ENCODE data around the gene MTMR10. TPM values are rescaled to one million over a fixed set of nuclear protein-coding genes. Genes with fewer than 3 reads are reported as not detected.

The MTMR10 gene
- total and polyA plus RNA-seq, 2 experiments from 2014 or later: 4.3 to 11.3 TPM

GRCh38 chr15:31035610-31036009 is 44.2 kb upstream of the MTMR10 start (continued):
- TF ChIP-seq REST (IDR thresholded peaks at IDR 0.05; ENCODE audit: unreplicated experiment): no peak
- TF ChIP-seq ZNF331 (CRISPR knock-in tag; IDR thresholded peaks at IDR 0.05; ENCODE audit: low read depth): no peak
- TF ChIP-seq POLR2AphosphoS5 (IDR thresholded peaks at IDR 0.05; ENCODE audit: low read depth): no peak

GRCh38 chr15:31034152-31034551 is 42.7 kb upstream of the MTMR10 start:
- Histone ChIP-seq H3K4me3 (no peak overlapping the region), H3K4me1 (ENCODE audit: insufficient read depth) (peaks cover 9% of the 10 kb centered on the region; the same call in 1 of the 2 replicates), H3K9me2 (ENCODE audit: insufficient read depth) (peaks cover 4% of the 10 kb centered on the region), H3K4me2 (no peak overlapping the region), H3K79me2 (replicated peaks; ENCODE audit: insufficient read depth) (no peaks in the 10 kb centered on the region), H2AFZ (peak overlapping the region; percentile 81), H4K20me1 (replicated peaks; ENCODE audit: insufficient read depth) (no peaks in the 10 kb centered on the region), H3F3A (replicated peaks; ENCODE audit: low read depth) (no peaks in the 10 kb centered on the region), H3K27ac (ENCODE audit: low read depth) (no peak overlapping the region), H3K27me3 (ENCODE audit: insufficient read depth) (no peaks in the 10 kb centered on the region), H3K36me3 (ENCODE audit: insufficient read depth) (no peaks in the 10 kb centered on the region)
- Mint-ChIP-seq H3K9me3 (no peaks in the 10 kb centered on the region; the same call in 2 of the 3 replicates), H3K27me3 (ENCODE audit: insufficient read depth, low read depth, poor library complexity) (peaks cover 6% of the 10 kb centered on the region), H3K4me1 (peaks cover 18% of the 10 kb centered on the region), H3K27ac (no peak overlapping the region), H3K36me3 (ENCODE audit: low read depth) (no peaks in the 10 kb centered on the region), H3K4me3 (no peak overlapping the region)
- ATAC-seq (peak; percentile 56), DNase-seq (ENCODE audit: low spot score) (no peak)
- TF ChIP-seq ETS1 (IDR thresholded peaks at IDR 0.05): no peak
- no peak for TF ChIP-seq EZH2 (IDR thresholded peaks at IDR 0.05; ENCODE audit: low read depth, unreplicated experiment)
- peak in 1 of 2 experiments; percentile 60; a peak in 3 of 4 replicates for TF ChIP-seq CTCF (conservative IDR thresholded peaks at IDR 0.05; ENCODE audit: low read depth in 2 of 2)

- Mint-ChIP-seq H3K4me3 (no peak overlapping the region), H3K27me3 (ENCODE audit: insufficient read depth, low read depth, poor library complexity) (peaks cover 6% of the 10 kb centered on the region), H3K27ac (no peak overlapping the region), H3K4me1 (peaks cover 17% of the 10 kb centered on the region), H3K36me3 (ENCODE audit: low read depth) (no peaks in the 10 kb centered on the region), H3K9me3 (no peaks in the 10 kb centered on the region; the same call in 2 of the 3 replicates)
- H3K79me2 ChIP-seq (replicated peaks; ENCODE audit: insufficient read depth): no peaks in the 10 kb centered on the region
- H3K4me2 ChIP-seq: no peak overlapping the region
- no peaks in the 10 kb centered on the region for H4K20me1 ChIP-seq (replicated peaks; ENCODE audit: insufficient read depth)
- no peaks in the 10 kb centered on the region for H3F3A ChIP-seq (replicated peaks; ENCODE audit: low read depth)
- H3K4me1 ChIP-seq (ENCODE audit: insufficient read depth): peaks cover 7% of the 10 kb centered on the region; the same call in 1 of the 2 replicates
- H3K9me2 ChIP-seq (ENCODE audit: insufficient read depth): peaks cover 4% of the 10 kb centered on the region
- no peaks in the 10 kb centered on the region for H3K27me3 ChIP-seq (ENCODE audit: insufficient read depth)
- peak overlapping the region; percentile 81 for H2AFZ ChIP-seq
- no peak for DNase-seq (ENCODE audit: low spot score)
- ATAC-seq: no peak
- H3K36me3 ChIP-seq (ENCODE audit: insufficient read depth): no peaks in the 10 kb centered on the region
- H3K27ac ChIP-seq (ENCODE audit: low read depth): no peak overlapping the region
- H3K4me3 ChIP-seq: no peak overlapping the region
- TF ChIP-seq NANOG (IDR thresholded peaks at IDR 0.05; ENCODE audit: borderline replicate concordance): no peak
- no peak for TF ChIP-seq JUNB (IDR thresholded peaks at IDR 0.05; ENCODE audit: unreplicated experiment)
- TF ChIP-seq ETS1 (IDR thresholded peaks at IDR 0.05): no peak
- no peak for TF ChIP-seq EZH2 (IDR thresholded peaks at IDR 0.05; ENCODE audit: low read depth, unreplicated experiment)
- TF ChIP-seq CTCF (conservative IDR thresholded peaks at IDR 0.05; ENCODE audit: low read depth in 2 of 2): no peak
- no peak for TF ChIP-seq POLR2AphosphoS5 (IDR thresholded peaks at IDR 0.05; ENCODE audit: low read depth)
These were observed 41.5 kb upstream of the MTMR10 start for GRCh38 chr15:31032961-31033371.
